ENCODE measurements around the gene RIMKLB. TPM values are rescaled to one million over a fixed set of nuclear protein-coding genes. Genes with fewer than 3 reads are reported as not detected.

Gene RIMKLB, protein sequence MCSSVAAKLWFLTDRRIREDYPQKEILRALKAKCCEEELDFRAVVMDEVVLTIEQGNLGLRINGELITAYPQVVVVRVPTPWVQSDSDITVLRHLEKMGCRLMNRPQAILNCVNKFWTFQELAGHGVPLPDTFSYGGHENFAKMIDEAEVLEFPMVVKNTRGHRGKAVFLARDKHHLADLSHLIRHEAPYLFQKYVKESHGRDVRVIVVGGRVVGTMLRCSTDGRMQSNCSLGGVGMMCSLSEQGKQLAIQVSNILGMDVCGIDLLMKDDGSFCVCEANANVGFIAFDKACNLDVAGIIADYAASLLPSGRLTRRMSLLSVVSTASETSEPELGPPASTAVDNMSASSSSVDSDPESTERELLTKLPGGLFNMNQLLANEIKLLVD
- total RNA-seq (2014; rRNA removed; shearing (Covaris generic)) (21.9 and 23.2 TPM in 2 replicates), polyA plus RNA-seq (2016; fragmentation: Nextera tagmentation; extraction: Ambion mirVana) (14.6 and 19.4 TPM in 2 replicates)

GRCh38 chr12:8697476-8698131, at the start of gene RIMKLB:
Gene RIMKLB (plus strand): TSS chr12:8697991. CDS start chr12:8713867, 15,876 bp downstream.
- in situ Hi-C loops (cut with MboI): loop anchor here (25.0 kb wide), 1 partner anchor 340 kb away; no protein-coding TSS in a partner anchor
- WGBS, 2 experiments (ENCODE audit: low coverage in 1 of 2, low lambda C conversion rate in 2 of 2, missing lambda C conversion rate in 2 of 2): 0 to 1% methylated on average over 8 to 84 of the region's 88 CpGs
- DNase-seq: peak; percentile 92
- no peak for TF ChIP-seq EZH2 (IDR thresholded peaks at IDR 0.05; ENCODE audit: insufficient read depth, poor library complexity, severe bottlenecking)
- TF ChIP-seq EZH2phosphoT487 (IDR thresholded peaks at IDR 0.05; ENCODE audit: insufficient read depth, low read depth): no peak
- peak within 1 kb of the TSS; percentile 88 for H3K4me3 ChIP-seq
- H3K79me2 ChIP-seq (ENCODE audit: insufficient read depth): peaks cover 40% of the 10 kb centered on the region
- H3K9me2 ChIP-seq (ENCODE audit: insufficient read depth): no peaks in the 10 kb centered on the region
- peak within 1 kb of the TSS; percentile 96 for H2AFZ ChIP-seq
- H3K9me3 ChIP-seq (ENCODE audit: low read depth): no peaks in the 10 kb centered on the region
- no peaks in the 10 kb centered on the region for H3F3A ChIP-seq (ENCODE audit: insufficient read depth)
- H3K27ac ChIP-seq: peak within 1 kb of the TSS; percentile 69
- H4K20me1 ChIP-seq (ENCODE audit: insufficient read depth): no peaks in the 10 kb centered on the region
- peak within 1 kb of the TSS; percentile 93 for H3K9ac ChIP-seq
- no peaks in the 10 kb centered on the region for H3K27me3 ChIP-seq (replicated peaks; ENCODE audit: insufficient read depth)
- peak within 1 kb of the TSS; percentile 92 for H3K4me2 ChIP-seq (ENCODE audit: unreplicated experiment)
- H3K4me1 ChIP-seq (ENCODE audit: insufficient read depth): peaks cover 11% of the 10 kb centered on the region; the same call in 1 of the 2 replicates
- H3K36me3 ChIP-seq (ENCODE audit: low read depth): no peaks in the 10 kb centered on the region

DNA sequence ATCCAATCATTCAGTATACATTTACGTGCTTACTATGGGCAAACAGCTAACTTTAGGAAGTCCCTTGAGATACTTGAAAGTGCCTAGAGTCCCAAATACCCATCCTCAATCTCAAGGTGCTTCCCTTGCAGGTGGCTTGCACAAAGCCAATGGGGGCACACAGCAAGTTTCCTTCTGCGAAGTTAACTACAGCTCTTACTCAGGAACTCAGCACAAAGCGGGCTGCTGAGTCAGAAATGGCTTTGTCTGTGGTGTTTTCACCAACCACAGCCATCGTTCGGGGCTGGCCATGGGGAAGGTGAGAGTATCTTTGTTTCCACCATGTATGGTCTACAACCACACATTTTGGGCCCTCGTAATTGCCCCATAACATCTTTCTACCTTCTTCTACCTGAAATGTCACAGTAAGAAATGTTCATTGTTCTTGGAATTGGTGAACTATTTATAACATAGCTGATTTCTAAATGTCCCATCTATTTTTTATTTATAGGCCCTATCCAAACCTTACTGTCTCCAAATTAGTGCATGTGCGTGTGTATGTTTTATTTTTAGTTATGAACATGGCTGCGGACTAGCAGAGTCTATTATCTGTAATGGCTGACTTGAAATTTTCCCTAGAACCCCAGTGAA, 49.1 kb upstream of the RIMKLB start:
- Histone ChIP-seq H3F3A (ENCODE audit: insufficient read depth) (peaks cover 9% of the 10 kb centered on the region; the same call in 1 of the 2 replicates), H3K27ac (no peak overlapping the region), H3K4me3 (no peak overlapping the region), H3K79me2 (ENCODE audit: insufficient read depth) (no peaks in the 10 kb centered on the region), H3K9me3 (ENCODE audit: low read depth) (no peaks in the 10 kb centered on the region), H3K9ac (no peak overlapping the region), H4K20me1 (ENCODE audit: insufficient read depth) (no peaks in the 10 kb centered on the region), H3K27me3 (replicated peaks; ENCODE audit: insufficient read depth) (no peaks in the 10 kb centered on the region), H3K4me2 (ENCODE audit: unreplicated experiment) (no peak overlapping the region), H3K36me3 (ENCODE audit: low read depth) (peaks cover 58% of the 10 kb centered on the region), H3K4me1 (ENCODE audit: insufficient read depth) (no peaks in the 10 kb centered on the region), H2AFZ (no peak overlapping the region), H3K9me2 (ENCODE audit: insufficient read depth) (no peaks in the 10 kb centered on the region)
- in situ Hi-C loops (cut with MboI): no loop called here
- DNase-seq: no peak
- TF ChIP-seq EZH2phosphoT487 (IDR thresholded peaks at IDR 0.05; ENCODE audit: insufficient read depth, low read depth): no peak
- TF ChIP-seq EZH2 (IDR thresholded peaks at IDR 0.05; ENCODE audit: insufficient read depth, poor library complexity, severe bottlenecking): no peak
- 82 to 83% methylated on average over 8 of the region's 8 CpGs for WGBS, 2 experiments (ENCODE audit: low coverage in 1 of 2, low lambda C conversion rate in 2 of 2, missing lambda C conversion rate in 2 of 2)

GRCh38 chr12:8655421-8655820, 42.4 kb upstream of the RIMKLB start:
- H3K36me3 ChIP-seq (ENCODE audit: low read depth): peaks cover 32% of the 10 kb centered on the region
- H3F3A ChIP-seq (ENCODE audit: insufficient read depth): peaks cover 22% of the 10 kb centered on the region; the same call in 1 of the 2 replicates
- no peak overlapping the region for H3K4me3 ChIP-seq
- H3K27me3 ChIP-seq (replicated peaks; ENCODE audit: insufficient read depth): no peaks in the 10 kb centered on the region
- WGBS, 2 experiments (ENCODE audit: low coverage in 1 of 2, low lambda C conversion rate in 2 of 2, missing lambda C conversion rate in 2 of 2): 75 to 80% methylated on average over 6 of the region's 6 CpGs
- H3K4me2 ChIP-seq (ENCODE audit: unreplicated experiment): no peak overlapping the region
- H3K79me2 ChIP-seq (ENCODE audit: insufficient read depth): peaks cover 11% of the 10 kb centered on the region
- no peak overlapping the region for H2AFZ ChIP-seq
- DNase-seq: no peak
- H3K9me2 ChIP-seq (ENCODE audit: insufficient read depth): no peaks in the 10 kb centered on the region
- H3K9me3 ChIP-seq (ENCODE audit: low read depth): no peaks in the 10 kb centered on the region
- no peak overlapping the region for H3K27ac ChIP-seq
- in situ Hi-C loops (cut with MboI): no loop called here
- no peaks in the 10 kb centered on the region for H4K20me1 ChIP-seq (ENCODE audit: insufficient read depth)
- H3K9ac ChIP-seq: no peak overlapping the region
- H3K4me1 ChIP-seq (ENCODE audit: insufficient read depth): peaks cover 25% of the 10 kb centered on the region
- TF ChIP-seq EZH2 (IDR thresholded peaks at IDR 0.05; ENCODE audit: insufficient read depth, poor library complexity, severe bottlenecking) (no peak), EZH2phosphoT487 (IDR thresholded peaks at IDR 0.05; ENCODE audit: insufficient read depth, low read depth) (no peak)

- H3K36me3 ChIP-seq (ENCODE audit: low read depth): peaks cover 17% of the 10 kb centered on the region
- TF ChIP-seq EZH2 (IDR thresholded peaks at IDR 0.05; ENCODE audit: insufficient read depth, poor library complexity, severe bottlenecking): no peak
- TF ChIP-seq EZH2phosphoT487 (IDR thresholded peaks at IDR 0.05; ENCODE audit: insufficient read depth, low read depth): no peak
- 0 out of 2 replicates have a peak overlapping the region, but pooled peaks have one; percentile 16 for H2AFZ ChIP-seq
- peak overlapping the region; percentile 71 for H3K4me2 ChIP-seq (ENCODE audit: unreplicated experiment)
- 0% methylated on average over 1 of the region's 1 CpG for WGBS, 2 experiments (ENCODE audit: low coverage in 1 of 2, low lambda C conversion rate in 2 of 2, missing lambda C conversion rate in 2 of 2)
- DNase-seq: peak; percentile 88
- H3K9me3 ChIP-seq (ENCODE audit: low read depth): no peaks in the 10 kb centered on the region
- H3K79me2 ChIP-seq (ENCODE audit: insufficient read depth): peaks cover 27% of the 10 kb centered on the region
- H3K27me3 ChIP-seq (replicated peaks; ENCODE audit: insufficient read depth): no peaks in the 10 kb centered on the region
- no peaks in the 10 kb centered on the region for H3K9me2 ChIP-seq (ENCODE audit: insufficient read depth)
- H3K27ac ChIP-seq: peak overlapping the region; percentile 68
- H3K4me1 ChIP-seq (ENCODE audit: insufficient read depth): peaks cover 46% of the 10 kb centered on the region
- H3F3A ChIP-seq (ENCODE audit: insufficient read depth): peaks cover 42% of the 10 kb centered on the region
- H3K9ac ChIP-seq: peak overlapping the region; percentile 37
- no peaks in the 10 kb centered on the region for H4K20me1 ChIP-seq (ENCODE audit: insufficient read depth)
- 0 out of 2 replicates have a peak overlapping the region, but pooled peaks have one; percentile 4 for H3K4me3 ChIP-seq
- in situ Hi-C loops (cut with MboI): no loop called here
Measured at GRCh38 chr12:8658346-8658745, 39.4 kb upstream of the RIMKLB start.
